GM12874 (cell line): ENCODE data around the gene XAB2.

Source experiments
- TF ChIP-seq, protein P1 (sequence below): IDR thresholded peaks from 2 replicates; pipeline ENCODE4 v1.5.1; 2011; ENCODE audit warnings: low read depth, mild to moderate bottlenecking, control low read depth, low read length, moderate library complexity; ENCODE audit not compliant: insufficient read depth

Gene XAB2

GRCh38 chr19:7570761-7571160 is 58.6 kb downstream of the XAB2 start:
- TF ChIP-seq, protein P1, sequence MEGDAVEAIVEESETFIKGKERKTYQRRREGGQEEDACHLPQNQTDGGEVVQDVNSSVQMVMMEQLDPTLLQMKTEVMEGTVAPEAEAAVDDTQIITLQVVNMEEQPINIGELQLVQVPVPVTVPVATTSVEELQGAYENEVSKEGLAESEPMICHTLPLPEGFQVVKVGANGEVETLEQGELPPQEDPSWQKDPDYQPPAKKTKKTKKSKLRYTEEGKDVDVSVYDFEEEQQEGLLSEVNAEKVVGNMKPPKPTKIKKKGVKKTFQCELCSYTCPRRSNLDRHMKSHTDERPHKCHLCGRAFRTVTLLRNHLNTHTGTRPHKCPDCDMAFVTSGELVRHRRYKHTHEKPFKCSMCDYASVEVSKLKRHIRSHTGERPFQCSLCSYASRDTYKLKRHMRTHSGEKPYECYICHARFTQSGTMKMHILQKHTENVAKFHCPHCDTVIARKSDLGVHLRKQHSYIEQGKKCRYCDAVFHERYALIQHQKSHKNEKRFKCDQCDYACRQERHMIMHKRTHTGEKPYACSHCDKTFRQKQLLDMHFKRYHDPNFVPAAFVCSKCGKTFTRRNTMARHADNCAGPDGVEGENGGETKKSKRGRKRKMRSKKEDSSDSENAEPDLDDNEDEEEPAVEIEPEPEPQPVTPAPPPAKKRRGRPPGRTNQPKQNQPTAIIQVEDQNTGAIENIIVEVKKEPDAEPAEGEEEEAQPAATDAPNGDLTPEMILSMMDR = no peak
